T-cell (primary cell): Measurements from ENCODE around the gene KRTAP10-9. TPM values are rescaled to one million over a fixed set of nuclear protein-coding genes. Genes with fewer than 3 reads are reported as not detected.
"Not testable (repeated sequence)": the region's sequence is repeated elsewhere in the genome, so short reads cannot be mapped to it uniquely, and the experiment has no call there.

Source experiments
- ATAC-seq, 4 experiments: fragments of 200-7000 bp in 3 of 4; fragments of 150-1000 bp in 1 of 4; cut with Tn5 transposase; replicated peaks in 1 of 4; 1 replicate in 3 of 4; 2 replicates in 1 of 4; pipeline ENCODE4 v1.10.0; 2021; ENCODE audit warnings: moderate library complexity in 3 of 4, mild to moderate bottlenecking in 2 of 4, moderate number of reproducible peaks in 1 of 4
- CTCF ChIA-PET, 2 donors: fragments of 300-600 bp; sonication (Branson Sonifier 250); formaldehyde crosslinking; loops; one replicate each; lab custom pipeline; 2022; ENCODE audit warnings: antibody characterized with exemption in 2 of 2; lab: Charles Lee
- POLR2A ChIA-PET, 2 donors: fragments of 300-600 bp; sonication (Branson Sonifier 250); formaldehyde crosslinking; loops; one replicate each; lab custom pipeline; 2022; ENCODE audit warnings: antibody characterized with exemption in 2 of 2; lab: Charles Lee
- DNase-seq, 35 experiments: peaks; one replicate each; pipeline versions ENCODE4 v3.0.0 to v3.0.0-alpha.2; 2013 to 2023
- H3K27ac ChIP-seq: one replicate; pipeline ENCODE4 v1.5.1; 2013; ENCODE audit warnings: low read length
- H3K27me3 ChIP-seq, 2 experiments: replicated peaks in 1 of 2; 1 replicate in 1 of 2; 2 replicates in 1 of 2; pipeline versions ENCODE4 v1.6.1 to v1.7.0; 2013; ENCODE audit warnings: low read length in 1 of 2, mixed read lengths in 1 of 2; ENCODE audit not compliant: control insufficient read depth in 2 of 2, insufficient read depth in 2 of 2; ENCODE audit errors: extremely low read depth in 1 of 2
- H3K36me3 ChIP-seq, 2 donors: 1 replicate in 1 of 2; 2 replicates in 1 of 2; pipeline versions ENCODE4 v1.6.1 to v1.7.0; 2013; ENCODE audit warnings: low read length in 1 of 2; ENCODE audit not compliant: control insufficient read depth in 2 of 2, insufficient read depth in 1 of 2; ENCODE audit errors: extremely low read depth in 1 of 2
- H3K4me1 ChIP-seq, 2 experiments: 1 replicate in 1 of 2; 2 replicates in 1 of 2; pipeline versions ENCODE4 v1.6.1 to v1.7.0; 2013; ENCODE audit warnings: low read length in 2 of 2, mixed read lengths in 1 of 2; ENCODE audit not compliant: insufficient read depth in 2 of 2, control insufficient read depth in 1 of 2; ENCODE audit errors: extremely low read depth in 1 of 2
- H3K4me3 ChIP-seq, 2 donors: 1 replicate in 1 of 2; 2 replicates in 1 of 2; pipeline versions ENCODE4 v1.5.1 to v1.7.0; 2013; ENCODE audit warnings: mild to moderate bottlenecking in 2 of 2, low read length in 1 of 2, moderate library complexity in 1 of 2; ENCODE audit not compliant: control insufficient read depth in 1 of 2; ENCODE audit errors: extremely low read depth in 1 of 2
- H3K9me3 ChIP-seq: 2 replicates; pipeline ENCODE4 v1.7.0; 2013
- H3K27ac Mint-ChIP-seq, 2 donors: one replicate each; pipeline ENCODE4 v1.8.0; 2020 to 2021; ENCODE audit warnings: mild to moderate bottlenecking in 2 of 2, mixed read lengths in 2 of 2
- H3K27me3 Mint-ChIP-seq, 2 donors: one replicate each; pipeline ENCODE4 v1.8.0; 2021 to 2022; ENCODE audit warnings: mixed read lengths in 2 of 2
- H3K36me3 Mint-ChIP-seq: one replicate; pipeline ENCODE4 v1.8.0; 2021; ENCODE audit warnings: mixed read lengths
- H3K4me1 Mint-ChIP-seq, 3 donors: one replicate each; pipeline ENCODE4 v1.8.0; 2020 to 2022; ENCODE audit warnings: mixed read lengths in 3 of 3, mild to moderate bottlenecking in 1 of 3
- H3K4me3 Mint-ChIP-seq, 3 donors: one replicate each; pipeline ENCODE4 v1.8.0; 2020 to 2022; ENCODE audit warnings: mild to moderate bottlenecking in 3 of 3, mixed read lengths in 3 of 3, moderate library complexity in 3 of 3
- H3K9me3 Mint-ChIP-seq, 3 donors: one replicate each; pipeline ENCODE4 v1.8.0; 2020 to 2022; ENCODE audit warnings: mixed read lengths in 3 of 3
- WGBS: methylation state at CpG from one replicate; pipeline ENCODE4 v1.1.5; 2013; ENCODE audit warnings: missing lambda C conversion rate; ENCODE audit not compliant: insufficient coverage; 5-methylcytosine and 5-hydroxymethylcytosine counted together
- total RNA-seq, 35 experiments: library from RNA in 6 of 35; stranded (reverse) in 6 of 35; fragments of 120-200 nt in 1 of 35; gene quantifications; one replicate each; pipeline versions ENCODE4 v1.2.1 to v1.2.4 and lab custom pipeline; 2013 to 2026

Gene KRTAP10-9
- total RNA-seq, 5 donors from 2014 or later (not counting 1 experiment from before 2014, with no cell fraction given): not detected

DNA sequence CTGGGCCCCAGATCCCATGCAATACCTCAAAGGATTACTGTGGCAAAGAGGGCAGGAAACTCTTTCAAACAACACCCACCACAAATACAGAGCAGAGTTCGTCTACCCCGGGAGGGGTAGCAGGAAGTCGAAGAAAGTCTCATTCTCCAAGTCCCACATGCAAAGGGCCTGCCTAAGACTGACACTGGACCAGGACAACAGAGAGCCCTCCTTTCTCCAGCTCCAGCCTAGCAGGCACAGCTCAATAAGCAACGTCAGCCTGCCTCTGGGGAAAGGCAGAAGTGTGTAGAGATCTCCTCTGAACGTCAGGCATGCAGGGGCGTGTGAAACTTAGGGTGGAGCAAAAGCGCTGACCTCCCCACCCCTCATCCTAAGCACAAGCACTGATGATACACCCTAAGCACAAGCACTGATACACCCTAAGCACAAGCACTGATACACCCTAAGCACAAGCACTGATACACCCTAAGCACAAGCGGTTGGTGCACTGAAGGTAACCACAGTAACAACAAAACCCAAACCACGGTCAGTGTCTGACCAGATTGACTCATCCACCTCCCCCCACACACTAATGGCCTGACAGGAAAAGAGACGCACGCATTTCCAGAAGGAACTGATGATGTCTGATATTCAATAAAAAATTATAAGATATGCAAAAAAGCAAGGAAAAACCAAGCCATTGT is 32.2 kb downstream of the KRTAP10-9 start:
- Mint-ChIP-seq H3K9me3 (peaks cover 14 to 38% (median 18%) of the 10 kb centered on the region in 3 donors), H3K27me3 (no peaks in the 10 kb centered on the region), H3K36me3 (peaks cover 18% of the 10 kb centered on the region), H3K4me3 (peak overlapping the region; percentile 4 to 72 (median 5)), H3K4me1 (peaks cover 54 to 63% (median 59%) of the 10 kb centered on the region in 3 donors), H3K27ac (peak overlapping the region; percentile 89 to 98)
- CTCF ChIA-PET: no interaction called here
- Histone ChIP-seq H3K4me3 (no peak overlapping the region), H3K4me1 (peaks cover 0 to 54% of the 10 kb centered on the region in 2 experiments), H3K27ac (peak overlapping the region; percentile 93), H3K9me3 (no peaks in the 10 kb centered on the region), H3K36me3 (no peaks in the 10 kb centered on the region), H3K27me3 (no peaks in the 10 kb centered on the region)
- POLR2A ChIA-PET: interaction anchor here in 1 of 2 donors (0.6 kb wide), 1 partner anchor 315 kb away, joined by 9 read pairs; no protein-coding TSS in a partner anchor
- ATAC-seq (peak in 3 of 4 experiments; percentile 40 to 50 (median 42)), DNase-seq (peak in 24 of 35 experiments; percentile 13 to 61 (median 27))
- WGBS: 20% methylated on average over 1 of the region's 11 CpGs

DNA sequence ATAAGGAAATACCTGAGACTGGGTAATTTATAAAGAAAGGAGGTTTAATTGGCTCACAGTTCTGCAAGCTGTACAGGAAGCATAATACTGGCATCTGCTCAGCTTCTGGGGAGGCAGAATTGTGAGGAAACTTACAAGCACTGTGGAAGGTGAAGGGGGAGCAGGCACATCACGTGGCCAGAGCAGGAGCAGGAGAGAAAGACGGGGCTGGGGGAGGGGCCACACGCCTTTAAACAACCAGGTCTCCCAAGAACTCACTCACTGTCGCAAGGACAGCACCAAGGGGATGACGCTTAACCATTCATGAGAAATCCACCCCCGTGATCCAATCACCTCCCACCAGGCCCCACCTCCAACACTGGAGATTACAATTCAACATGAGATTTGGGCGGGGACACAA is 34.7 kb downstream of the KRTAP10-9 start:
- H3K4me3 Mint-ChIP-seq, H3K27me3 ChIP-seq, ATAC-seq, DNase-seq, H3K27ac ChIP-seq, H3K9me3 ChIP-seq, POLR2A ChIA-PET, H3K27me3 Mint-ChIP-seq, H3K4me3 ChIP-seq, CTCF ChIA-PET, H3K36me3 ChIP-seq: not testable (repeated sequence)
- peak overlapping the region in 1 of 2 donors; percentile 67 for H3K27ac Mint-ChIP-seq
- H3K4me1 ChIP-seq: peaks cover 0 to 31% of the 10 kb centered on the region in 2 experiments
- no CpG with 5 or more reads among the region's 7 CpGs for WGBS
- H3K4me1 Mint-ChIP-seq: peaks cover 37 to 40% (median 38%) of the 10 kb centered on the region in 3 donors
- H3K36me3 Mint-ChIP-seq: peaks cover 13% of the 10 kb centered on the region
- H3K9me3 Mint-ChIP-seq: peaks cover 9 to 32% (median 13%) of the 10 kb centered on the region in 3 donors

DNA sequence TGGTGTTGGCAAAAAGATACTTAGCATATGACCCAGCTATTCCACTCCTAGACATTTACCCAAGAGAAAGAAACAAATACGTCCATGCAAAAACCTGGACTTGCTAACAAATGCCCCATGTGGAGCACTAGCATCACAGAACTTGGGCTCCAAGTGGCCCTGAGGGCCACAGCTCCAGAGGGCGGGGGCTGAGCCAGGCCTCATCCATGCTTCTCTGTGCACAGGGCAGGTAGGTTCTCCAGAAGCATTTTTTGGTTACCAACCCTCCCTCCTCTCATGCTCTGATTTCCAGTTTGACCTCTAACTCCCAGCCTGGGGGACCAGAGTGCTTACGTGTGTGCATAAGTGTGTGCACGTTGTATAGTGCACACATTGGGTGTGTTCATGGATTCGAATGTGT is 37.8 kb downstream of the KRTAP10-9 start:
- Mint-ChIP-seq H3K4me3 (no peak overlapping the region), H3K4me1 (peaks cover 5 to 8% (median 6%) of the 10 kb centered on the region in 3 donors), H3K36me3 (peaks cover 11% of the 10 kb centered on the region), H3K27me3 (peaks cover 0 to 5% of the 10 kb centered on the region in 2 donors), H3K27ac (no peak overlapping the region), H3K9me3 (peaks cover 7 to 33% (median 11%) of the 10 kb centered on the region in 3 donors)
- DNase-seq (no peak), ATAC-seq (no peak)
- ChIA-PET CTCF (no interaction called here), POLR2A (interaction anchor here in 1 of 2 donors (0.6 kb wide), 1 partner anchor 941 kb away, joined by 3 read pairs; no protein-coding TSS in a partner anchor)
- no peaks in the 10 kb centered on the region for H3K27me3 ChIP-seq
- H3K4me3 ChIP-seq: no peak overlapping the region
- no peaks in the 10 kb centered on the region for H3K36me3 ChIP-seq
- H3K27ac ChIP-seq: no peak overlapping the region
- WGBS: 85% methylated on average over 2 of the region's 5 CpGs
- H3K4me1 ChIP-seq: peaks cover 0 to under 1% of the 10 kb centered on the region in 2 experiments
- H3K9me3 ChIP-seq: no peaks in the 10 kb centered on the region

DNA sequence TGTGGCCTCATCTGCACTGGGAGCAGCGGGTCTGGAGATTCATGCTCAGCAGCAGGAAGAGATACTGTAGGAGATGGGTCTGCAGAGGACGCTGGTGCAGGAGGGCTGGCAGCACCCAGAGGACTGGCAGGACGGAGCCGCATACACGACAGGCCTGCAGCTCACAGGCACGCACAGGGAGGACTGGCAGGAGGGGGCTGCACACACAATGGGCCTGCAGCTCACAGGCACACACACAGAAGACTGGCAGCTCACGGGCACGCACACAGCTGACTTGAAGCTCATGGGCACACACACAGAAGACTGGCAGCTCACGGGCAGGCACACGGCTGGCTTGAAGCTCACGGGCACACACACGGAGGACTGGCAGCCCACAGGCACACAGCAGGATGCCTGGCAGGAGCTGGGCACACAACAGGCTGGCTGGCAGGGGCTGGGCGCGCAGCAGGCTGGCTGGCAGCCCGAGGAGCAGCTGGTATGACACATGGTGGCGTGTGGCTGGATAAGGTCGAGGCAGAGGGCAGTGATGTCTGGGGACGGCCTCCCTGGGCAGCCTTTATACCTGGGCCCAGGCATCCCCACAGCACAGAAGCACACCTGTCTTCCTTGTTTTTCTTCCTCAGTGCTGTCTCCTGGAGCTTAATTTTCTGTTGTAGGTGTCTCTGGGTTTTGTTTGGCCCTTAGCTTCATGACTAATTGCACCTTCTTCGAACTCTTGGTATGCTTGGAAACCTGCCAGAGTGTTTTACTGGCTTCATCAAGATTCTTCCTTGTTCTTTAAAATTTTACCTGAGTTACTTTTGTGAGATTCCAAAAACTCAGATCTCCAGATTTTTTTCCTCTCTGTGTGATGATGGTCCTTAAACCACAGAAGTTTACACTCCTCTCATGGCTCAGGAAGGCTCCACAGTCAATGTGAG is 39.8 kb downstream of the KRTAP10-9 start, which contains the start of gene KRTAP12-2:
TSS of gene KRTAP12-2 (minus strand) at position 527 of the 920 bp plus-strand sequence. CDS start at position 486, 41 bp downstream.
- H3K4me3 Mint-ChIP-seq: no peak within 1 kb of the TSS
- peaks cover 11 to 34% (median 11%) of the 10 kb centered on the region in 3 donors for H3K9me3 Mint-ChIP-seq
- Histone ChIP-seq H3K4me3 (no peak within 1 kb of the TSS), H3K27me3 (peaks cover 0 to 7% of the 10 kb centered on the region in 2 experiments), H3K27ac (no peak within 1 kb of the TSS), H3K36me3 (no peaks in the 10 kb centered on the region), H3K9me3 (no peaks in the 10 kb centered on the region), H3K4me1 (no peaks in the 10 kb centered on the region)
- ATAC-seq (no peak), DNase-seq (no peak)
- no peak within 1 kb of the TSS for H3K27ac Mint-ChIP-seq
- CTCF ChIA-PET: no interaction called here
- peaks cover 0 to 1% (median 0%) of the 10 kb centered on the region in 3 donors for H3K4me1 Mint-ChIP-seq
- 87% methylated on average over 13 of the region's 19 CpGs for WGBS
- H3K36me3 Mint-ChIP-seq: peaks cover 11% of the 10 kb centered on the region
- POLR2A ChIA-PET: no interaction called here
- H3K27me3 Mint-ChIP-seq: peaks cover 0 to 5% of the 10 kb centered on the region in 2 donors

DNA sequence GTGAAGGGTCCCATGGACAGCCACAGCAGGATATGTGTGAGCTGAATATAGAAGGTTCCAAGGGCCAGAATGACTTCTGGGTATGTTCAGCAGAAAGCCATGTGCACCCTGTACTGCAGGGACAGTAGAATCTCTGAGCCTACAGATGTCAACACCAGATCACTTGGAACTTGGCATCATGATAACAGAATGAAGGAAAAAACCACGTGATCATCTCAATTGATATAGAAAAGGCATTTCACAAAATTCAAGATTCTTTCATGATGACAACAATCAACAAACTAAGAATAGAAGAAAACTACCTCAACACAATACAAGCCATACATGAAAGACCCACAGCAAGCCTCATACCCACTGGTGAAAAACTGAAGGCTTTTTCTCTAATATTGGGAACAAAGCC is 40.7 kb downstream of the KRTAP10-9 start:
- peaks cover 0 to 5% of the 10 kb centered on the region in 2 donors for H3K27me3 Mint-ChIP-seq
- Histone ChIP-seq H3K27ac (no peak overlapping the region), H3K4me1 (no peaks in the 10 kb centered on the region), H3K27me3 (peaks cover 0 to 7% of the 10 kb centered on the region in 2 experiments), H3K4me3 (no peak overlapping the region), H3K36me3 (no peaks in the 10 kb centered on the region), H3K9me3 (no peaks in the 10 kb centered on the region)
- CTCF ChIA-PET: no interaction called here
- DNase-seq (no peak), ATAC-seq (no peak)
- H3K9me3 Mint-ChIP-seq: peaks cover 6 to 33% (median 11%) of the 10 kb centered on the region in 3 donors
- H3K27ac Mint-ChIP-seq: peak overlapping the region in 1 of 2 donors; percentile 15
- POLR2A ChIA-PET: no interaction called here
- H3K4me1 Mint-ChIP-seq: peaks cover 0 to 1% (median 0%) of the 10 kb centered on the region in 3 donors
- no CpG with 5 or more reads among the region's 1 CpG for WGBS
- H3K36me3 Mint-ChIP-seq: peaks cover 7% of the 10 kb centered on the region
- H3K4me3 Mint-ChIP-seq: no peak overlapping the region
